SK-N-SH treated with all-trans-retinoic acid at 6 μM for 48 hours (cell line): ENCODE results near the gene TCP11L2.
A peak's percentile ranks its signal among the peaks of the same experiment; 100 is the strongest.

Experiments used
- ATAC-seq: fragments of 200-7000 bp; cut with Tn5 transposase; 3 replicates; pipeline ENCODE4 v1.9.1; 2020; ENCODE audit warnings: mild to moderate bottlenecking, moderate library complexity
- ARNTL ChIP-seq: fragments of 450-650 bp; formaldehyde crosslinking; IDR thresholded peaks from 2 replicates; pipeline ENCODE4 v1.5.0; 2020; ENCODE audit warnings: low read depth, mild to moderate bottlenecking, moderate library complexity, borderline replicate concordance
- BACH2 ChIP-seq: fragments of 250-450 bp; sonication (Bioruptor Pico); IDR thresholded peaks from 2 replicates; pipeline ENCODE4 v1.9.0; 2021; ENCODE audit warnings: mild to moderate bottlenecking, borderline replicate concordance
- CSDC2 ChIP-seq: fragments of 250-450 bp; sonication (Bioruptor Pico); IDR thresholded peaks from 2 replicates; pipeline ENCODE4 v1.5.0; 2020; ENCODE audit warnings: mild to moderate bottlenecking, moderate library complexity
- ESRRG ChIP-seq: fragments of 250-450 bp; sonication (Bioruptor Pico); IDR thresholded peaks from 2 replicates; pipeline ENCODE4 v1.6.1; 2021; ENCODE audit warnings: mild to moderate bottlenecking
- GLIS3 ChIP-seq: fragments of 250-450 bp; sonication (Bioruptor Pico); IDR thresholded peaks from 2 replicates; pipeline ENCODE4 v1.5.0; 2020; ENCODE audit warnings: mild to moderate bottlenecking, moderate library complexity
- ISL1 ChIP-seq: fragments of 250-450 bp; sonication (Bioruptor Pico); IDR thresholded peaks from 2 replicates; pipeline ENCODE4 v2.1.2; 2022; ENCODE audit warnings: mild to moderate bottlenecking, moderate library complexity
- OSR1 ChIP-seq: fragments of 250-450 bp; sonication (Bioruptor Pico); IDR thresholded peaks from 2 replicates; pipeline ENCODE4 v1.8.0; 2022; ENCODE audit warnings: moderate library complexity, mild to moderate bottlenecking, inconsistent platforms
- PPARA ChIP-seq: fragments of 250-450 bp; sonication (Bioruptor Pico); IDR thresholded peaks from 2 replicates; pipeline ENCODE4 v1.5.0; 2020; ENCODE audit warnings: mild to moderate bottlenecking, borderline replicate concordance
- RARB ChIP-seq: fragments of 250-450 bp; sonication (Bioruptor Pico); IDR thresholded peaks from 2 replicates; pipeline ENCODE4 v1.8.0; 2021; ENCODE audit warnings: mild to moderate bottlenecking, moderate library complexity
- SNAI2 ChIP-seq: fragments of 250-450 bp; sonication (Bioruptor Pico); IDR thresholded peaks from 2 replicates; pipeline ENCODE4 v1.5.0; 2020; ENCODE audit warnings: mild to moderate bottlenecking, moderate library complexity
- TCF4 ChIP-seq: fragments of 250-450 bp; sonication (Bioruptor Pico); IDR thresholded peaks from 2 replicates; pipeline ENCODE4 v1.8.0; 2021; ENCODE audit warnings: mild to moderate bottlenecking, moderate library complexity, borderline replicate concordance
- TOX ChIP-seq: fragments of 250-450 bp; sonication (Bioruptor Pico); IDR thresholded peaks from 2 replicates; pipeline ENCODE4 v1.8.0; 2021; ENCODE audit warnings: mild to moderate bottlenecking, moderate library complexity, borderline replicate concordance
- ZC3H10 ChIP-seq: fragments of 250-450 bp; sonication (Bioruptor Pico); IDR thresholded peaks from 2 replicates; pipeline ENCODE4 v1.5.1; 2021; ENCODE audit warnings: mild to moderate bottlenecking, moderate library complexity
- ZFP30 ChIP-seq: fragments of 450-650 bp; formaldehyde crosslinking; IDR thresholded peaks from 2 replicates; pipeline ENCODE4 v1.5.0; 2022; ENCODE audit warnings: mild to moderate bottlenecking, moderate library complexity
- ZNF70 ChIP-seq: fragments of 450-650 bp; formaldehyde crosslinking; IDR thresholded peaks from 2 replicates; pipeline ENCODE4 v1.5.0; 2020; ENCODE audit warnings: mild to moderate bottlenecking, moderate library complexity
- ZNF8 ChIP-seq: fragments of 450-650 bp; formaldehyde crosslinking; IDR thresholded peaks from 2 replicates; pipeline ENCODE4 v1.5.0; 2020; ENCODE audit warnings: mild to moderate bottlenecking, moderate library complexity
- TF ChIP-seq, protein P1 (sequence below): fragments of 250-450 bp; sonication (Bioruptor Pico); IDR thresholded peaks from 2 replicates; pipeline ENCODE4 v1.8.0; 2020; ENCODE audit warnings: mild to moderate bottlenecking, moderate library complexity, borderline replicate concordance
- TF ChIP-seq, protein P2 (sequence below): fragments of 250-450 bp; sonication (Bioruptor Pico); IDR thresholded peaks from 2 replicates; pipeline ENCODE4 v1.5.1; 2020; ENCODE audit warnings: low read depth, mild to moderate bottlenecking, moderate library complexity
- TF ChIP-seq, protein P3 (sequence below): fragments of 250-450 bp; sonication (Bioruptor Pico); IDR thresholded peaks from 2 replicates; pipeline ENCODE4 v1.5.1; 2021; ENCODE audit warnings: mild to moderate bottlenecking, moderate library complexity
- TF ChIP-seq, protein P4 (sequence below): fragments of 250-450 bp; sonication (Bioruptor Pico); IDR thresholded peaks from 2 replicates; pipeline ENCODE4 v1.8.0; 2021; ENCODE audit warnings: low read depth, mild to moderate bottlenecking, moderate library complexity, borderline replicate concordance

The TCP11L2 gene

DNA sequence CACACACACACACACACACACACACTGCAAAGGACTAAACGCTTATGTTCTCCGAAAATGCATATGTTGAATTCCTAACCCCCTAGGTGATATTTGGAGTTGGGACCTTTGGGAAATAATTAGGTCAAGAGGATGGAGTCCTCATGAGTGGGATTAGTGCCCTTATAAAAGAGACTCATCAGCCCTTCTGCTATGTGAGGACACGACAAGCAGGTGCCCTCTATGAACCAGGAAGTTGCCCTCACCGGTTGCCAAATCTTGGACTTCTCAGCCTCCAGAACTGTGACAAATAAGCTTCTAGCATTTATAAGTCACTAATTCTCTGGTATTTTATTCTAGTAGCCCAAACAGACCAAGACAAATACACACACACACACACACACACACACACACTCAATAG, 20.7 kb upstream of the TCP11L2 start:
- ATAC-seq = no peak
- TF ChIP-seq, protein P1, sequence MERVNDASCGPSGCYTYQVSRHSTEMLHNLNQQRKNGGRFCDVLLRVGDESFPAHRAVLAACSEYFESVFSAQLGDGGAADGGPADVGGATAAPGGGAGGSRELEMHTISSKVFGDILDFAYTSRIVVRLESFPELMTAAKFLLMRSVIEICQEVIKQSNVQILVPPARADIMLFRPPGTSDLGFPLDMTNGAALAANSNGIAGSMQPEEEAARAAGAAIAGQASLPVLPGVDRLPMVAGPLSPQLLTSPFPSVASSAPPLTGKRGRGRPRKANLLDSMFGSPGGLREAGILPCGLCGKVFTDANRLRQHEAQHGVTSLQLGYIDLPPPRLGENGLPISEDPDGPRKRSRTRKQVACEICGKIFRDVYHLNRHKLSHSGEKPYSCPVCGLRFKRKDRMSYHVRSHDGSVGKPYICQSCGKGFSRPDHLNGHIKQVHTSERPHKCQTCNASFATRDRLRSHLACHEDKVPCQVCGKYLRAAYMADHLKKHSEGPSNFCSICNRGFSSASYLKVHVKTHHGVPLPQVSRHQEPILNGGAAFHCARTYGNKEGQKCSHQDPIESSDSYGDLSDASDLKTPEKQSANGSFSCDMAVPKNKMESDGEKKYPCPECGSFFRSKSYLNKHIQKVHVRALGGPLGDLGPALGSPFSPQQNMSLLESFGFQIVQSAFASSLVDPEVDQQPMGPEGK (CRISPR knock-in tag) = no peak
- no peak for TF ChIP-seq SNAI2
- TF ChIP-seq BACH2 (CRISPR knock-in tag) = no peak
- TF ChIP-seq ISL1 (CRISPR knock-in tag) = no peak
- TF ChIP-seq, protein P2, sequence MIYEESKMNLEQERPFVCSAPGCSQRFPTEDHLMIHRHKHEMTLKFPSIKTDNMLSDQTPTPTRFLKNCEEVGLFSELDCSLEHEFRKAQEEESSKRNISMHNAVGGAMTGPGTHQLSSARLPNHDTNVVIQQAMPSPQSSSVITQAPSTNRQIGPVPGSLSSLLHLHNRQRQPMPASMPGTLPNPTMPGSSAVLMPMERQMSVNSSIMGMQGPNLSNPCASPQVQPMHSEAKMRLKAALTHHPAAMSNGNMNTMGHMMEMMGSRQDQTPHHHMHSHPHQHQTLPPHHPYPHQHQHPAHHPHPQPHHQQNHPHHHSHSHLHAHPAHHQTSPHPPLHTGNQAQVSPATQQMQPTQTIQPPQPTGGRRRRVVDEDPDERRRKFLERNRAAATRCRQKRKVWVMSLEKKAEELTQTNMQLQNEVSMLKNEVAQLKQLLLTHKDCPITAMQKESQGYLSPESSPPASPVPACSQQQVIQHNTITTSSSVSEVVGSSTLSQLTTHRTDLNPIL = no peak
- no peak for TF ChIP-seq ARNTL (CRISPR knock-in tag)
- no peak for TF ChIP-seq ESRRG (CRISPR knock-in tag)
- no peak for TF ChIP-seq OSR1 (CRISPR knock-in tag)
- no peak for TF ChIP-seq ZFP30
- TF ChIP-seq TCF4 (CRISPR knock-in tag) = no peak
- TF ChIP-seq, protein P3, sequence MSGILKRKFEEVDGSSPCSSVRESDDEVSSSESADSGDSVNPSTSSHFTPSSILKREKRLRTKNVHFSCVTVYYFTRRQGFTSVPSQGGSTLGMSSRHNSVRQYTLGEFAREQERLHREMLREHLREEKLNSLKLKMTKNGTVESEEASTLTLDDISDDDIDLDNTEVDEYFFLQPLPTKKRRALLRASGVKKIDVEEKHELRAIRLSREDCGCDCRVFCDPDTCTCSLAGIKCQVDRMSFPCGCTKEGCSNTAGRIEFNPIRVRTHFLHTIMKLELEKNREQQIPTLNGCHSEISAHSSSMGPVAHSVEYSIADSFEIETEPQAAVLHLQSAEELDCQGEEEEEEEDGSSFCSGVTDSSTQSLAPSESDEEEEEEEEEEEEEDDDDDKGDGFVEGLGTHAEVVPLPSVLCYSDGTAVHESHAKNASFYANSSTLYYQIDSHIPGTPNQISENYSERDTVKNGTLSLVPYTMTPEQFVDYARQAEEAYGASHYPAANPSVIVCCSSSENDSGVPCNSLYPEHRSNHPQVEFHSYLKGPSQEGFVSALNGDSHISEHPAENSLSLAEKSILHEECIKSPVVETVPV (CRISPR knock-in tag) = no peak

DNA sequence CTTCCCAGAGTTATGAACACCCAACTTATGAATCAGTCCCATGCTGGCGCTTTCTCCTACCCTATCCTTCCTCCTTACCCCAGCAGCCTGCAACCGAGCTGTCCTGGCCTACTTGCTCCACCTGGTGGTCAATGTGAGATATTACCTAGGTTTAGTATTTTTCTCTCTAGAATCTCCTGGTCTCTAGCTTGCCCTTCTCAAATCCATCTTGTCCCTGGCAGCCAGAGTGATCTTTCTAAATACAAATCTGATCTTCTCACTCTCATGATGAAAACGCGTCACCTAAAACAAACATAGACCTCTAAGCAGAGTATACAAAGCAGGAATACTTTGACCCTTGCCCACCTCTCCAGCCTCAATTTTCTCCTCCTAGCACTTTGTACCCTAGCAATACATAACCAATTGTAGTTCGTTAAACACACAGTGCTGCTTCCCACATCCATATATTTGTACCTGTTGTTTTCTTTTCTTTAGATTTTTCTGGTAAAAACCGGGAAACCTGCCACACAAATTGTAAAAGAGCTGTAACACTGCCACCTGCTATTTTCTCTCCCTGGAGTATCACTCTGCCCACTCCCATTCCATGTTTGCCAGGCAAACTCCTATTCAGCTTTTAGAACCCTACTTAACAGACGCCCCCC, 20.0 kb upstream of the TCP11L2 start:
- peak; percentile 61; the same call in 2 of the 3 replicates for ATAC-seq
- TF ChIP-seq GLIS3 (no peak), ISL1 (CRISPR knock-in tag) (no peak), BACH2 (CRISPR knock-in tag) (no peak), ZNF70 (CRISPR knock-in tag) (no peak), TOX (CRISPR knock-in tag) (no peak), TCF4 (CRISPR knock-in tag) (no peak), OSR1 (CRISPR knock-in tag) (no peak), CSDC2 (CRISPR knock-in tag) (no peak), ZC3H10 (CRISPR knock-in tag) (no peak), ZFP30 (no peak), ZNF8 (CRISPR knock-in tag) (no peak), PPARA (no peak), ARNTL (CRISPR knock-in tag) (no peak), RARB (CRISPR knock-in tag) (no peak)
- TF ChIP-seq, protein P1 (CRISPR knock-in tag) = no peak
- TF ChIP-seq, protein P4, sequence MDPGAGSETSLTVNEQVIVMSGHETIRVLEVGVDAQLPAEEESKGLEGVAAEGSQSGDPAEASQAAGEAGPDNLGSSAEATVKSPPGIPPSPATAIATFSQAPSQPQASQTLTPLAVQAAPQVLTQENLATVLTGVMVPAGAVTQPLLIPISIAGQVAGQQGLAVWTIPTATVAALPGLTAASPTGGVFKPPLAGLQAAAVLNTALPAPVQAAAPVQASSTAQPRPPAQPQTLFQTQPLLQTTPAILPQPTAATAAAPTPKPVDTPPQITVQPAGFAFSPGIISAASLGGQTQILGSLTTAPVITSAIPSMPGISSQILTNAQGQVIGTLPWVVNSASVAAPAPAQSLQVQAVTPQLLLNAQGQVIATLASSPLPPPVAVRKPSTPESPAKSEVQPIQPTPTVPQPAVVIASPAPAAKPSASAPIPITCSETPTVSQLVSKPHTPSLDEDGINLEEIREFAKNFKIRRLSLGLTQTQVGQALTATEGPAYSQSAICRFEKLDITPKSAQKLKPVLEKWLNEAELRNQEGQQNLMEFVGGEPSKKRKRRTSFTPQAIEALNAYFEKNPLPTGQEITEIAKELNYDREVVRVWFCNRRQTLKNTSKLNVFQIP (CRISPR knock-in tag) = no peak
- TF ChIP-seq, protein P2 = no peak
- TF ChIP-seq, protein P3 (CRISPR knock-in tag) = no peak
- TF ChIP-seq, all 23 proteins: peak for 0
